ENCODE measurements around the gene LUC7L3.

Gene LUC7L3

DNA sequence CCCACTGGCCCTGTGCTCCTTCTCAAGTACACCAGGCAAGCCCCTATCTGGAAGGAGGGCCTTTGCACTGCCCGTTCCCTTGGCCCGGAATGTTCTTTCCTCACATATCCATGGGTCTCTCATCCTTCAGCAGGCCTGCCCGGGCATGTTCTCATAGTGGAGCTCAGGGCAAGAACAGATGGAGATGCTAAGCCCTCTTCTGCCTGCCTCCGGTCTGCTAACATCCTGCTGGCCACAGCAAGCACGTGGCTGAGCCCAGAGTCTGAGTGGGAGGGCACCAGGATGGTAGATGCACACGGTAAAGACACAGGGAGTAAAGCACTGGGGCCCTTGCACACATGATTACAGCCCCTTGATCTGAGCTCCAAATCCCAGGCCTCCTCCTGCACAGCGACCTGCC lies 67.7 kb downstream of the LUC7L3 start:
- no peaks in the 10 kb centered on the region for H3K9me3 ChIP-seq (ENCODE audit: severe bottlenecking)
- ATAC-seq (ENCODE audit: low read depth), result peak; percentile 65
- peak; percentile 81 for DNase-seq (ENCODE audit: low spot score)
- H3K4me3 ChIP-seq (ENCODE audit: severe bottlenecking), result no peak overlapping the region
- no peaks in the 10 kb centered on the region for H3K27me3 ChIP-seq (ENCODE audit: insufficient read depth, poor library complexity, severe bottlenecking)
- peaks cover 14% of the 10 kb centered on the region for H3K4me1 ChIP-seq (ENCODE audit: insufficient read depth, poor library complexity, severe bottlenecking)
- no peaks in the 10 kb centered on the region for H3K36me3 ChIP-seq (ENCODE audit: low read depth)
- peak overlapping the region; percentile 23 for H3K27ac ChIP-seq (ENCODE audit: poor library complexity, severe bottlenecking)
- TF ChIP-seq, protein P1, sequence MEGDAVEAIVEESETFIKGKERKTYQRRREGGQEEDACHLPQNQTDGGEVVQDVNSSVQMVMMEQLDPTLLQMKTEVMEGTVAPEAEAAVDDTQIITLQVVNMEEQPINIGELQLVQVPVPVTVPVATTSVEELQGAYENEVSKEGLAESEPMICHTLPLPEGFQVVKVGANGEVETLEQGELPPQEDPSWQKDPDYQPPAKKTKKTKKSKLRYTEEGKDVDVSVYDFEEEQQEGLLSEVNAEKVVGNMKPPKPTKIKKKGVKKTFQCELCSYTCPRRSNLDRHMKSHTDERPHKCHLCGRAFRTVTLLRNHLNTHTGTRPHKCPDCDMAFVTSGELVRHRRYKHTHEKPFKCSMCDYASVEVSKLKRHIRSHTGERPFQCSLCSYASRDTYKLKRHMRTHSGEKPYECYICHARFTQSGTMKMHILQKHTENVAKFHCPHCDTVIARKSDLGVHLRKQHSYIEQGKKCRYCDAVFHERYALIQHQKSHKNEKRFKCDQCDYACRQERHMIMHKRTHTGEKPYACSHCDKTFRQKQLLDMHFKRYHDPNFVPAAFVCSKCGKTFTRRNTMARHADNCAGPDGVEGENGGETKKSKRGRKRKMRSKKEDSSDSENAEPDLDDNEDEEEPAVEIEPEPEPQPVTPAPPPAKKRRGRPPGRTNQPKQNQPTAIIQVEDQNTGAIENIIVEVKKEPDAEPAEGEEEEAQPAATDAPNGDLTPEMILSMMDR (IDR thresholded peaks at IDR 0.05; ENCODE audit: poor library complexity, severe bottlenecking), result no peak

DNA sequence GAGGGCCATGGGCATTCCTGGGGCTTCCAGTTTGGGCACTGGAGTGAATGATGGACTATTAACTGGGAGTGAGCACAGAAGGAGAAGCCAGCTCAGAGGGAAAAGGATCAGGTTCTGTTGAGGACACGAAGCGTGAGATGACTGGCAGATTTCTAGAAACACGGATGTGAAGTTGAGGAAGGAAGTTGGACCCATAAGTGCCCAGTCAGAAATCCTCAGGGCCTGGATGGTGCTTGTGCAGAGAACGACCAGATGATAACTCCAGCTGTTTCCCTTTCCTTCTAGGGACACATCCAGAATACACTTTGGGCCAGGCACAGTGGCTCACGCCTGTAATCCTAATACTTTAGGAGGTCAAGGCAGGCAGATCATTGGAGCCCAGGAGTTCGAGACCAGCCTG lies 71.2 kb downstream of the LUC7L3 start:
- DNase-seq (ENCODE audit: low spot score) (no peak), ATAC-seq (ENCODE audit: low read depth) (no peak)
- TF ChIP-seq, protein P1 (IDR thresholded peaks at IDR 0.05; ENCODE audit: poor library complexity, severe bottlenecking), result no peak
- Histone ChIP-seq H3K9me3 (ENCODE audit: severe bottlenecking) (no peaks in the 10 kb centered on the region), H3K4me3 (ENCODE audit: severe bottlenecking) (no peak overlapping the region), H3K4me1 (ENCODE audit: insufficient read depth, poor library complexity, severe bottlenecking) (peaks cover 13% of the 10 kb centered on the region), H3K27me3 (ENCODE audit: insufficient read depth, poor library complexity, severe bottlenecking) (no peaks in the 10 kb centered on the region), H3K27ac (ENCODE audit: poor library complexity, severe bottlenecking) (no peak overlapping the region), H3K36me3 (ENCODE audit: low read depth) (no peaks in the 10 kb centered on the region)

DNA sequence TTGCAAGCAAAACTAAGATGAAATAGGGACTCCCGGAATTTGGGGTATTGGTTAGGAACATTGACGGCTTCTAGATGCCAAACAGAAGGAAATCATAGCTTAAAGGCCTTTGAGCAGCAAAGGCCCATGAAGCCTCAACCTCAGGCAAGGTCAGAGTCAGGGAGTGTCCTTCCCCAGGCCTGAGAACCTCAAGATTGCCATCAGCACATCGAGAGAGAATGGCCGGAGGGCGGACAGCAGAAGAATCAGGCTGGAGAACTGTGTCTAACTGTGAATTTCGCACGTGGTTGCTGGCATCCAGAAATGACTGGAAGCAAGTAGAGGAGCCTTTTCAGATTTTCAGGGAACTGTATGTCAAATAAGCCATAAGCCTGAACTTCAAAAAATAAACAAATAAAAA lies 72.7 kb downstream of the LUC7L3 start:
- Histone ChIP-seq H3K36me3 (ENCODE audit: low read depth) (no peaks in the 10 kb centered on the region), H3K4me3 (ENCODE audit: severe bottlenecking) (no peak overlapping the region), H3K9me3 (ENCODE audit: severe bottlenecking) (no peaks in the 10 kb centered on the region), H3K27ac (ENCODE audit: poor library complexity, severe bottlenecking) (no peak overlapping the region), H3K27me3 (ENCODE audit: insufficient read depth, poor library complexity, severe bottlenecking) (no peaks in the 10 kb centered on the region), H3K4me1 (ENCODE audit: insufficient read depth, poor library complexity, severe bottlenecking) (peaks cover 2% of the 10 kb centered on the region)
- ATAC-seq (ENCODE audit: low read depth), result no peak
- no peak for DNase-seq (ENCODE audit: low spot score)
- TF ChIP-seq, protein P1 (IDR thresholded peaks at IDR 0.05; ENCODE audit: poor library complexity, severe bottlenecking), result no peak

DNA sequence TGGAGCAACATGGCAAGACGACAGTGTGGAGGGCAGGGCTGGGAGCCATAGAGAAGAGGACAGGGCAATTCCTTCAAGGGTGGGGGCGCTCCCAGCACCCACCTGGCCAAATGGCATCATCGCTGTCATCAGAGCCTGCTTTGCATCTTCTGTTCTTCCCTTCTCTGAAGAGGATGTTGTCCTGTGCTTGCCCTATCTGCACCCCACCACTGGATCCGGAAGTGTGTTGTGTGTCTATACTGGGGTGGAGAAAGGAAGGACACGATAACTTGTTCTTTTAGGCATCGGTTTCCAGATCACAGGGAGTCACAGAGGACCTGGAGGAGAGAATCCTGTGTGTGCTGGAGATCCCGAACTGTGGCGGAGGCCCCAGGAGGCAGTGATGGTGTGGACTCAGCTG lies 73.6 kb downstream of the LUC7L3 start:
- H3K9me3 ChIP-seq (ENCODE audit: severe bottlenecking), result no peaks in the 10 kb centered on the region
- no peaks in the 10 kb centered on the region for H3K4me1 ChIP-seq (ENCODE audit: insufficient read depth, poor library complexity, severe bottlenecking)
- H3K4me3 ChIP-seq (ENCODE audit: severe bottlenecking), result no peak overlapping the region
- ATAC-seq (ENCODE audit: low read depth) (no peak), DNase-seq (ENCODE audit: low spot score) (no peak)
- H3K36me3 ChIP-seq (ENCODE audit: low read depth), result no peaks in the 10 kb centered on the region
- TF ChIP-seq, protein P1 (IDR thresholded peaks at IDR 0.05; ENCODE audit: poor library complexity, severe bottlenecking), result no peak
- H3K27me3 ChIP-seq (ENCODE audit: insufficient read depth, poor library complexity, severe bottlenecking), result no peaks in the 10 kb centered on the region
- H3K27ac ChIP-seq (ENCODE audit: poor library complexity, severe bottlenecking), result no peak overlapping the region

DNA sequence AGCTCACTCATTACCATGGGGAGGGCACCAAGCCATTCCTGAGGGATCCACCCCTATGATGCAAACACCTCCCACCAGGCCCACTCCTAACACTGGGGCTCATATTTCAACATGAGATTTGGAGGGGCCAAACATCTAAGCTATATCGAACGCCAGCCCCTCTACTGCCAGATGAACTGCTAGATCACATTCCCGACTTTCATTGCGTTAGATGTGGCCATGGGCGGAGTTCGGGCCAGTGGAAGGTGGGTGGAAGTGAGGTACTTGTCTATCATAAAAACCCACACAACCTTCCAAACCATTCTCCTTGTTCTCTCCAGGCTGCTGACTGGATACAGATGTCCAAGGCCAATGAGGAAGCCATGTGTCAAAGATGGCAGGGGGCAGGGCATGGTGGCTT lies 75.0 kb downstream of the LUC7L3 start:
- TF ChIP-seq, protein P1 (IDR thresholded peaks at IDR 0.05; ENCODE audit: poor library complexity, severe bottlenecking), result no peak
- DNase-seq (ENCODE audit: low spot score), result no peak
- Histone ChIP-seq H3K27ac (ENCODE audit: poor library complexity, severe bottlenecking) (no peak overlapping the region), H3K9me3 (ENCODE audit: severe bottlenecking) (no peaks in the 10 kb centered on the region), H3K36me3 (ENCODE audit: low read depth) (no peaks in the 10 kb centered on the region), H3K4me1 (ENCODE audit: insufficient read depth, poor library complexity, severe bottlenecking) (peaks cover 11% of the 10 kb centered on the region), H3K4me3 (ENCODE audit: severe bottlenecking) (no peak overlapping the region), H3K27me3 (ENCODE audit: insufficient read depth, poor library complexity, severe bottlenecking) (no peaks in the 10 kb centered on the region)
- ATAC-seq (ENCODE audit: low read depth), result no peak
